Endothelial cell of umbilical vein (primary cell): ENCODE measurements around the gene IFT57. TPM values are rescaled to one million over a fixed set of nuclear protein-coding genes. Genes with fewer than 3 reads are reported as not detected.

Experiments
- BruUV-seq: library from RNA; stranded (reverse); fragments of 400-500 nt; replicated peaks from 2 replicates; lab custom pipeline; 2021; lab: Mats Ljungman, UMichigan
- CTCF ChIA-PET: fragments of 300-600, 350-600 bp; sonication (Branson Sonifier 250); formaldehyde crosslinking; loops from one replicate; lab custom pipeline; 2021; ENCODE audit warnings: antibody characterized with exemption, inconsistent platforms; lab: Charles Lee
- POLR2A ChIA-PET: fragments of 300-600, 350-600 bp; sonication (Branson Sonifier 250); formaldehyde crosslinking; loops from one replicate; lab custom pipeline; 2021; ENCODE audit warnings: antibody characterized with exemption, inconsistent platforms; lab: Charles Lee
- DNase-seq: peaks from one replicate; pipeline ENCODE4 v3.0.0-alpha.2; 2011; ENCODE audit warnings: low read depth, low spot score
- FAIRE-seq: peaks from 2 replicates; lab custom pipeline; 2011; peaks lifted over from hg19 to GRCh38; lab: Jason Lieb, UNC
- H2AFZ ChIP-seq: 2 replicates; pipeline ENCODE4 v1.6.0; 2012; ENCODE audit warnings: low read depth, low read length, control low read depth, inconsistent platforms
- H3K27ac ChIP-seq: 2 replicates; pipeline ENCODE4 v1.5.1; 2011; ENCODE audit warnings: low read depth, mild to moderate bottlenecking, control low read depth, low read length, moderate library complexity; ENCODE audit not compliant: insufficient read depth
- H3K27me3 ChIP-seq, 2 experiments: 2 replicates each; pipeline versions ENCODE4 v1.6.0 to v1.6.1; 2011; ENCODE audit warnings: low read length in 2 of 2, mixed read lengths in 1 of 2; ENCODE audit not compliant: control insufficient read depth in 2 of 2, insufficient read depth in 2 of 2
- H3K36me3 ChIP-seq, 2 experiments: 2 replicates in 1 of 2; 3 replicates in 1 of 2; pipeline ENCODE4 v1.5.1; 2011; ENCODE audit warnings: low read length in 2 of 2, mild to moderate bottlenecking in 1 of 2, moderate library complexity in 1 of 2; ENCODE audit not compliant: control insufficient read depth in 2 of 2, insufficient read depth in 2 of 2; ENCODE audit errors: extremely low read depth in 1 of 2
- H3K4me1 ChIP-seq: 3 replicates; pipeline ENCODE4 v1.5.1; 2011; ENCODE audit warnings: mild to moderate bottlenecking, low read length; ENCODE audit not compliant: control insufficient read depth, insufficient read depth; ENCODE audit errors: extremely low read depth
- H3K4me2 ChIP-seq: 2 replicates; pipeline ENCODE4 v1.6.1; 2011; ENCODE audit warnings: low read length, control low read depth, mixed read lengths; ENCODE audit not compliant: insufficient read depth
- H3K4me3 ChIP-seq, 3 experiments: fragments of 200-600 bp in 1 of 3; sonication (generic), shearing (Covaris generic) in 1 of 3; replicated peaks in 1 of 3; 2 replicates each; pipeline ENCODE4 v1.5.1; 2011 to 2016; ENCODE audit warnings: control low read depth in 3 of 3, low read length in 3 of 3, mild to moderate bottlenecking in 2 of 3, inconsistent platforms in 1 of 3, low read depth in 1 of 3, moderate library complexity in 1 of 3; ENCODE audit not compliant: insufficient read depth in 1 of 3
- H3K79me2 ChIP-seq: 2 replicates; pipeline ENCODE4 v1.6.0; 2012; ENCODE audit warnings: low read length, inconsistent platforms; ENCODE audit not compliant: control insufficient read depth, insufficient read depth
- H3K9ac ChIP-seq: replicated peaks from 2 replicates; pipeline ENCODE3; 2011; ENCODE audit warnings: low read length, control low read depth; ENCODE audit not compliant: insufficient read depth; ENCODE audit errors: extremely low read depth
- H3K9me1 ChIP-seq: replicated peaks from 3 replicates; pipeline ENCODE4 v1.6.0; 2011; ENCODE audit warnings: mild to moderate bottlenecking, low read length; ENCODE audit not compliant: control insufficient read depth, insufficient read depth; ENCODE audit errors: extremely low read depth
- H3K9me3 ChIP-seq: replicated peaks from 2 replicates; pipeline ENCODE4 v1.5.1; 2012; ENCODE audit warnings: low read length, inconsistent platforms; ENCODE audit not compliant: control insufficient read depth, insufficient read depth
- H4K20me1 ChIP-seq: replicated peaks from 2 replicates; pipeline ENCODE3; 2011; ENCODE audit warnings: mild to moderate bottlenecking, low read length; ENCODE audit not compliant: control insufficient read depth, insufficient read depth; ENCODE audit errors: extremely low read depth
- CTCF ChIP-seq, 2 donors: IDR thresholded peaks; 1 replicate in 1 of 2; 2 replicates in 1 of 2; pipeline ENCODE4 v1.5.1; 2011; ENCODE audit warnings: low read length in 2 of 2, mild to moderate bottlenecking in 2 of 2, moderate library complexity in 2 of 2, control low read depth in 1 of 2, inconsistent platforms in 1 of 2, low read depth in 1 of 2; ENCODE audit not compliant: insufficient read depth in 1 of 2; ENCODE audit errors: extremely low read depth in 1 of 2
- EZH2 ChIP-seq: IDR thresholded peaks from 2 replicates; pipeline ENCODE4 v1.6.1; 2012; ENCODE audit warnings: borderline replicate concordance, low read depth, mild to moderate bottlenecking, moderate library complexity, low read length, inconsistent platforms; ENCODE audit not compliant: severe bottlenecking
- FOS ChIP-seq: IDR thresholded peaks from 2 replicates; pipeline ENCODE4 v1.6.1; 2011; ENCODE audit warnings: mild to moderate bottlenecking, low read length, moderate library complexity, borderline replicate concordance; ENCODE audit not compliant: insufficient read depth
- GATA2 ChIP-seq: IDR thresholded peaks from 2 replicates; pipeline ENCODE4 v1.7.0; 2011; ENCODE audit warnings: low read depth, mild to moderate bottlenecking, moderate library complexity, mixed read lengths, low read length; ENCODE audit not compliant: insufficient read length, insufficient read depth
- JUN ChIP-seq: IDR thresholded peaks from 2 replicates; pipeline ENCODE4 v1.6.1; 2011; ENCODE audit warnings: borderline replicate concordance, low read depth; ENCODE audit not compliant: insufficient read length, insufficient read depth
- MAX ChIP-seq: IDR thresholded peaks from 2 replicates; pipeline ENCODE4 v1.6.1; 2011; ENCODE audit not compliant: insufficient read depth, insufficient read length
- MYC ChIP-seq: IDR thresholded peaks from one replicate; pipeline ENCODE4 v1.6.1; 2011; ENCODE audit warnings: mild to moderate bottlenecking, low read depth, low read length
- POLR2A ChIP-seq: IDR thresholded peaks from 2 replicates; pipeline ENCODE4 v1.6.1; 2012; ENCODE audit warnings: low read depth, mild to moderate bottlenecking, control low read depth, low read length
- POLR2AphosphoS5 ChIP-seq: IDR thresholded peaks from 2 replicates; pipeline ENCODE4 v1.6.1; 2012; ENCODE audit warnings: low read depth, mild to moderate bottlenecking, control low read depth, low read length, moderate library complexity; ENCODE audit not compliant: insufficient read depth
- dilution Hi-C: fragments of 300-500 bp; cut with MboI; formaldehyde crosslinking; loops from one replicate; pipeline ENCODE4 v1.15.0; 2019; ENCODE audit warnings: low sequenced_read_pairs; ENCODE audit not compliant: extremely low pct_ligation_motif_present
- intact Hi-C: fragments of 100-400 bp; cut with micrococcal nuclease; formaldehyde crosslinking; loops from one replicate; pipeline ENCODE4 v1.10.0; 2022
- polyA plus RNA-seq, 4 experiments: library from polyadenylated mRNA; depleted of rRNA in 3 of 4; stranded (reverse) in 3 of 4; unstranded in 1 of 4; fragments of >200 nt; gene quantifications; 2 replicates each; pipeline versions ENCODE4 v1.2.1 to v1.2.3, GENCODE V29; 2011 to 2012; ENCODE audit warnings: missing spikeins in 1 of 4
- total RNA-seq: library from RNA; stranded (reverse); gene quantifications from 2 replicates; pipeline ENCODE4 v1.2.3, GENCODE V29; 2021

Gene IFT57
- total and polyA plus RNA-seq, 2 donors (not counting 3 experiments of a cell fraction or from before 2014, with no cell fraction given), result 15.2 to 25.1 TPM

GRCh38 chr3:108153451-108153981 is 68.7 kb downstream of the IFT57 start:
- H3K4me3 ChIP-seq, result no peak overlapping the region
- H3K9ac ChIP-seq, result no peak overlapping the region
- peaks cover 10% of the 10 kb centered on the region for H3K4me1 ChIP-seq
- no peak overlapping the region for H3K4me2 ChIP-seq
- intact Hi-C loops (loop anchor here (1.0 to 2.0 kb wide), 4 partner anchors 63 to 399 kb away; partner anchors contain the start of gene CD47), dilution Hi-C loops (no loop called here)
- CTCF ChIA-PET, result interaction anchor here (0.5 to 3.4 kb wide), 25 partner anchors 9 to 399 kb away, joined by 3 to 39 read pairs (median 4); partner anchors contain the start of gene IFT57
- no peaks in the 10 kb centered on the region for H3K27me3 ChIP-seq
- no peak overlapping the region for H3K27ac ChIP-seq
- peak; percentile 18 to 30 for TF ChIP-seq CTCF (IDR thresholded peaks at IDR 0.05; ENCODE audit: extremely low read depth in 1 of 2, insufficient read depth in 1 of 2, low read depth in 1 of 2, low read length in 2 of 2)
- TF ChIP-seq GATA2, result no peak
- TF ChIP-seq MAX, result no peak
- TF ChIP-seq POLR2AphosphoS5, result no peak
- H2AFZ ChIP-seq, result no peak overlapping the region
- BruUV-seq, result no TSS peak
- H3K36me3 ChIP-seq, result no peaks in the 10 kb centered on the region
- no peaks in the 10 kb centered on the region for H4K20me1 ChIP-seq
- FAIRE-seq, result peak; percentile 72
- peak; percentile 43 for DNase-seq
- H3K79me2 ChIP-seq, result no peaks in the 10 kb centered on the region
- H3K9me3 ChIP-seq, result no peaks in the 10 kb centered on the region
- POLR2A ChIA-PET, result no interaction called here
- no peaks in the 10 kb centered on the region for H3K9me1 ChIP-seq

GRCh38 chr3:108152274-108152673 is 70.0 kb downstream of the IFT57 start:
- Histone ChIP-seq H3K36me3 (no peaks in the 10 kb centered on the region), H3K4me2 (no peak overlapping the region), H3K9me3 (no peaks in the 10 kb centered on the region), H3K4me3 (no peak overlapping the region), H3K79me2 (no peaks in the 10 kb centered on the region), H2AFZ (no peak overlapping the region), H3K9ac (no peak overlapping the region), H3K27ac (no peak overlapping the region), H3K27me3 (no peaks in the 10 kb centered on the region), H4K20me1 (no peaks in the 10 kb centered on the region), H3K4me1 (peaks cover 4% of the 10 kb centered on the region), H3K9me1 (no peaks in the 10 kb centered on the region)
- no TSS peak for BruUV-seq
- FAIRE-seq (no peak), DNase-seq (no peak)
- POLR2A ChIA-PET, result no interaction called here
- dilution Hi-C loops (no loop called here), intact Hi-C loops (loop anchor here (2.0 kb wide), 2 partner anchors 61 to 401 kb away; partner anchors contain the start of gene CD47)
- CTCF ChIA-PET, result interaction anchor here (1.6 to 3.4 kb wide), 5 partner anchors 18 to 326 kb away, joined by 4 to 39 read pairs (median 6); no protein-coding TSS in a partner anchor
- TF ChIP-seq POLR2AphosphoS5 (no peak), GATA2 (no peak), CTCF (IDR thresholded peaks at IDR 0.05; ENCODE audit: extremely low read depth in 1 of 2, insufficient read depth in 1 of 2, low read depth in 1 of 2, low read length in 2 of 2) (no peak), MAX (no peak), EZH2 (no peak), JUN (no peak), POLR2A (no peak), MYC (no peak), FOS (no peak)
